NCI-H2227 treated with DMSO at 0.1 percent for 48 hours (cell line): ENCODE results near the gene FBRSL1.

Source experiments
- DNase-seq: peaks from one replicate; lab custom pipeline; 2025; lab: John Stamatoyannopoulos, UW

The FBRSL1 gene

DNA sequence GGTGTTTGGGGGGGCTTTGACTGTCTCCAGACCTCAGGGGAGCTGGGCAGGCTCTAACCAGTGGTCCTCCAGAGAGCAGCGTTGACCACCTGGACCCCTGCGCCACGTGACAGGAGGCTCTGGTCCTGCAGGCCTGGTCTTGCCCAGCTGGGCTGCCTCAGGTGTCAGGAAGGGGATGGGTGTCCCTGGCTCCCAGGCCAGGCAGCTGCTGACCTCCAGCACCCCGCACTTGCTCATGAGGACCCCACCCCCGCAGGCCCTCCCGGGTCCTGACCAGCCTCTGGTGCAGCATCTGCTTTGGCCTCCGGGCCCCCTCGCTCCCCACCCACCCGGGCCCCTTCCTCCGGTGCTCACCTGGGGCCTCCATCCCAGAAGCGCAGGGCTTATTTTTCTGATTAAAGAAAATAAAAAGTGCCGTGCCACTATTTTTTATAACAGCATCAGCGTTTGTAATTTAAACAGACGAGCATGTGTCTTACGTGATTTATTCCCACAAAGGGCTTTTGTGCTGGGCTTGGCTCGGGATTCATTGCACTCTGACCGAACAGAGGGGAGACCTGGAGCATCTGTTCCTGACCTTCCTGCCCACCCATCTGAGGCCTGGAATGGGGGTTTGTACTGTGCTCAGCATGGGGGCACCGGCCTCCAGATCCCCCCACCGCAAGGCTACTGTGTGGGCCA lies 21.7 kb downstream of the FBRSL1 start:
- no peak for DNase-seq

DNA sequence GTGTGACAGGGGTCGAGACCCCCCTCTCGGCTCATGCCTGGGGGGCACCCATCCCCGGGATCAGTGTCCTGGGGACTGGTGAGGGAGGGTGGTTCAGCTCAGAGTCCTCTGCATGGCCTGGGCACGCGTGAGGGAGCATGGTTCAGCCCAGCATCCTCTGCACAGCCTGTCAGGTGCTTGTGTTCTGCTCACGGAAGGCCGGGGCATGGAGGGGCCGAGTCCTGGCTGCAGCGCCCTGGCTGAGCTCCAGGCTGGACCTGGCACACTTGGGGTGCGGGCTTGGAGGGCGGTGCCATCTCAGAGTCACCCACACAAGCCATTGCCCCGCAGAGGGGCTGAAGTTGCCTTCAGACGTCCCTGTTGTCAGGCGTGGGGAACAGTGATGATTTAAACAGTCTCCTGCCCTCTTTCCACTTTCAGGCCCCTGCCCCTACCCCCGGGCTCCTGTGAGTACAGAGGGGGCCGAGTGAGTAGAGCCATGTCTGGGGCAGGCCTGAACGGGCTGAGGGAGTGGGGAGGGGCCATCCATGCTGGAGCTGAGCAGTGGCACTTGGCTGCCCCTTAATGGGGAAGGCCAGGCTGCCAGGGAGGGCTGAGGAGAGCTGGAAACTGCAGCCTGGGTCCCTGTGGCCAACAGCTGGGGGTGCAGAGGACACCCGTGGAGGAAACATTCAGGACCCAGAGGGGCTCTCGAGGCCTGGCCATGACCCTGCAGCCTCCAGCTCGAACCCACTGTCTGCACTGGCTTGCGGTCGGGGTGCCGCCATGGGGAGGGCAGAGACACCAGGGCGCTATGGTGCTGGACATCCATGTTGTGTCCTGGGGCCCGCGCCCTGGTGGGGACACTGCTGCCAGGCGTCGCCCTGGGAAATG lies 22.5 kb downstream of the FBRSL1 start:
- no peak for DNase-seq

DNA sequence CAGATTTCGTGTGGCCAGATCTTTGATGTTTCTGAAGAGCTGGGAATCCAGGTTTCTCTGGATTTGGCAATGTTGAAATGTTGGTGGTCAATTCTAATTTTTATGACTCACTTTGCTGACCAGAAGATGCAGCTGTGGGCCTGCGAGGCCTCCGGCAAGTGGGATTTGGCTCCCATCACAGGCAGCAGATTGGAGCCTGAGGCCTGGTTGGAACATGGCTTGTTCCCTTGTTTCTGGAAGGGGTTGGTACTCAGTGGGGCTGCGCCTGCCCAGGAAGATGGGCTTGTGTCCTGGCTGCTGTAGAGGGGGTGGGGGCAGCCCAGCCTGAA lies 23.1 kb downstream of the FBRSL1 start:
- DNase-seq, result no peak

DNA sequence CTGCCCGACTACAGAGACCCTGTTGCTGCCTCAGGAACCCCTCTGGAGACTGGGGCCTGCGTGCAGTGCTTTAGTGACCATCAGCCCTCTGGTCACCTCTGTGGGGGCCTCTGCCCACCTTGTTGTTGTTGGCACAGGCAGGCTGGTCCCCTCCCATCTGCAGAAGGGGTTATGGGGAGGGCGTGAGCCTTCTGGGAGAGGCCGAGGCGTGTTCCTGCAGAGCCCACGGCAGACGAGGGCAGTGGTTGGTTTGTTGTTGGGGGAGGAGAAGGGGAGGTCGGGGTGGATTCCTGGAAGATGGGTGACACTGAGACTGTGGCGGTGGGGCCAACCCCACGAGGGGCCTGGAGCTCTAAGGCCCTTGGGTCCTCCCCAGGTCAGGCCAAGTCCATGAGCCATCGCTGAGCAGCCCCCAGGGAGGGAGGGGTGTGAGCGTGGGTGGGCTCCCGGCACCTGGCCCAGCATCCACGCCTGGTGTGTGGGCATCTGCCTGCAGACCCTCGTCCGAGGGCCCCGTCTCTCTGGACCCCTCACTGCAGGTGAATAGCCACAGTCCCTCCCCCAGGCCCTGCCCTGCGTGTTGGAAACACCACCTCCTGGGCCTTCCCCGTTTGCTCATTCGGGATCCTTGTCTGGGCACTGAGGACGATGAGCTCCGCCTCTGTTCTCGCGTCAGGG lies 23.6 kb downstream of the FBRSL1 start:
- DNase-seq, result no peak

DNA sequence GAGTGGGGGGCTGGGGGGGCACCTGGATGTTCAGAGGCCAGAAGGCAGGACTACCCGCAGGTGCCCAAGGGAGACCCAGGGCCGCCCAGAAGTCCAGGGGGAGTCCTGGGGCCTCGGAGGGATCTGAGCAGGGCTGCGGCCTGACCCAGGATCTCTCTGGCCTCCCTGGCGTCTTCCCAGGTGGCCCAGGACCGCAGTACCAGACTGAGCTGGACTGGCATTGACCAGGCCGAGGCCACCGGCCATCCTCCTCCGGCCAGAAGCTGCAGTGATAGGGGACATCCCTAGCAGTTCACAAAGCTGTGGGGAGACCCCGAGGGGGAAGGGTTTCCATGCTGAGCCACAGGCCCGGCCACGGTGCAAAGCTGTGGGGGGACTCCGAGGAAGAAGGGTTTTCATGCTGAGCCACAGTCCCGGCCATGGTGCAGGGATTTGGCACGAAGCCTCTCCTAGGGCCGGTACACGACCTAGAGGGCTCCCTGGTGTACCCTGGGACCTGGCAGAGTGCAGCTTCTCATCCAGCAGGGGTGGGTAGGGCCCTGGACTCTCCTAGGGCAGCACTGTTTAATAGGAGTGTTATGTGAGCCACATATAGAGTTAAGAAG lies 24.4 kb downstream of the FBRSL1 start:
- DNase-seq, result no peak

DNA sequence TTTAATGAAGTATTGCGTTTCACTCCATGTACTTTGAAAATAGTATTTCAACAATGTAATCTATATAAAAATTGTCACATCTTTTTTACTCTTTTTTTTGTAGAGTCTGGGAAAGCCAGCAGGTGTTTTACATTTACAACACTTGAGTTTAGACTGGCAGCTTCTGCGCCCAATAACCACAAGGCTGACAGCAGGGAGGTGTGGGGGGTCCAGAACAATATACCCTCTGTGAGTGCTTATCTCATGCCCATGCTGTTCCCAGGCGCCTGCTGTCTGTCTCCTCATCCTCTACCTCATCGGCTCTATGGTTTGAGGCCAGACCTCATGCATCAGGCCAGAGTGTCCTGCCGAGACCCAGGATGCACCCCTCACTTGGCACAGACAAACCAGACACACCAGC lies 24.9 kb downstream of the FBRSL1 start:
- DNase-seq, result no peak

DNA sequence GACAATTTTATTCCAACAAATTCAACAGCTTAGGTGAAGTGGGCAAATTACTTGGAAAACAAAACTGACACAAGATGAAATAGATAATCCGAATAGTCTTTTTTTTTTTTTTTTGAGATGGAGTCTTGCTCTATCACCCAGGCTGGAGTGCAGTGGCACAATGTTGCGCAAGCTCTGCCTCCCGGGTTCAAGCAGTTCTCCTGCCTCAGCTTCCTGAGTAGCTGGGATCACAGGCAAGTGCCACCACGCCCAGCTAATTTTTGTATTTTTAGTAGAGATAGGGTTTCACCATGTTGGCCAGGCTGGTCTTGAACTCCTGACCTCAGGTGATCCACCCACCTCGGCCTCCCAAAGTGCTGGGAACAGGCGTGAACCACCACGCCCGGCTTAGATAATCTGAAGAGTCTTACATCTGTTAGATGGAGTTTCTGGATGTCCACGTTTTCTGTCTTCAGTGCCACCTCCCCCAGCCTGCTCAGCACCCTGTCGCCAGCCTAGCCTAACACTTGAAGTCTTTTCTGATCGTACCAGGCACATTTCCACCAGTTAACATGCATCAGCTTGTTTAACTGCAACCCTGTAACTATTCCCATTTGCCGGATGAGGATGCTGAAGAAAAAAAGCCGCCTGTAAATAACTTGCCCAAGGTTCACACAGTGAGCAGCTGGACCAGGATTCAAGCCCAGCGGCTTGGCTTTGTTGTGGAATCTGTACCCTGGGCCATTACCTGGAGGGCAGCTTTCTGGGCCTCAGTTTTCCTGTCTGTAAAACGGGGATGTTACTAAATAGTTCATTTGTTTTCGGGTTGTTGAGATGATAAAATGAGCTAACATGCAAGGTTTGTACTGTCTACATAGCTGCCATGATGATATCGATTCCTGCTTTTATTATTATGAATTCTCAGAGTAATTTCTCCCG lies 26.4 kb downstream of the FBRSL1 start:
- no peak for DNase-seq

DNA sequence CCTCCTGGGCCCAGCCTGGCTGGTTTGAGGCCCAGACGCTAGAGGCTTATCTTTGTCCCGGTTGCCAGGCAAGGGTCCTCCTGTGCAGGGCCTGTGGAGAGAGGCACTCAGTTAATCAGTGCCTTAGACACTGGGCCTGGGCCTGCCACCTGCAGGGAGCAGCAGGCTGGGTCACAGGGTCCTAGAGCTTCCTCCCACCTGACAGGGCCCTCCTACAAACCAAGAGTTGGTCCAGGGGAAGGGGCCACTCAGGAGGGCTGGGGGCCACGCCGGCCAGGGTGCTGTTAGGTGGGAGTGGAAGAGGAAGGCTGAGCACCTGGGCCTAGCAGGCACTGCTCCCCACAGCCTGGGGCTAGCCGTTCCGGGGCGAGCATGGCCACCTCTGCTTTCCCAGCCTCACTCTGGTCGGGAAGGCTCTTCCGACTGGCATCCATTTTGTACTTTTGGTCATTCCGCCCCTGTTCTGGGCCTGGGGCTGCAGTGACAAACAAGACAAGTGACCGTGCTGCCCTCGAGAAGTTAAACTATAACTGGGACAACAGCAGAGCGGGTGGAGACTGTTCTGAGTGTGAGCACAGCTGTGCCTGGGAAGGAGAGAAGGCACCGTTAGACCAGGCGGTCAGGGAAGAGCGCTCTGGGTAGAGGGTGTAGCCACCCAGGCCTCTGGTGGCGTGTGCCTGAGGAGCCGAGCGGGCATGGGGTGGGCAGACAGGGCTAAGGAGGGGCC lies 27.2 kb downstream of the FBRSL1 start:
- DNase-seq, result no peak

DNA sequence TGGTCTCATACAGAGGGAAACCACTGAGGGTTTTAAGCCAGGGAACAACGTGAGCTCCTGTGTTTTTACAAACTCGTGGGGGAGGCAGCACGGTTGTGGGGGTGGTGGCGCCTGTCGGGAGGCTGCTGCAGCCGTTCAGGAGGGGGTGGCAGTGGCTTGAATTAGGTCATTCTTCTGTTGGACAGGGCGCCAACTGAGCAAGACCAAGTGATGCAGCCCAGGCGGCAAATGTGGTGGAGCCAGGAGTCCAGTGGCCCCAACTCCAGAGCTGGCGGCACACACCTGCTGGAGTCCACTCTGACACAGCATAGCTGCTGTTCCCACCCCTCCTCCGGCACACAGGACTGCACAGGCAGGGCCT lies 27.8 kb downstream of the FBRSL1 start:
- DNase-seq, result no peak

DNA sequence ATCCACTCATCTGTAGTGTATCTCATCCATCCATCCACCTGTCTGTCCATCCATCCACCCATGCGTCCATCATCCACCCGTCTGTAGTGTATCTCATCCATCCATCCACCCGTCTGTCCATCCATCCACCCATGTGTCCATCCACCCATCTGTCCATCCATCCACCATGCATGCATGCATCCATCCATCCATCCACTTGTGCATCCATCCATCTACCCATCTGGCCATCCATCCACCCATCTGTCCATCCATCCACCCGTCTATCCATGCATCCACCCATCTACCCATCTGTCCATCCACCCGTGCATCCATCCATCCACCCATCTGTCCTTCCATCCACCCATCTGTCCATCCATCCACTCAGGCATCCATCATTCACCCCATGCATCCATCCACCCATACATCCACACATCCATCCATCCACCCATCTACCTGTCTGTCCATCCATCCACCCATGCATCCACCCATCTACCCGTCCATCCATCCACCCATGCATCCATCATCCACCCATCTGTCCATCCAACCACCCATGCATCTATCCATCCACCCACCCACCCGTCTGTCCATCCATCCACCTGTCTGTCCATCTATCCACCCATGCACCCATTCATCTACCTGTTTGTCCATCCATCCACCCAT lies 28.5 kb downstream of the FBRSL1 start:
- no peak for DNase-seq

DNA sequence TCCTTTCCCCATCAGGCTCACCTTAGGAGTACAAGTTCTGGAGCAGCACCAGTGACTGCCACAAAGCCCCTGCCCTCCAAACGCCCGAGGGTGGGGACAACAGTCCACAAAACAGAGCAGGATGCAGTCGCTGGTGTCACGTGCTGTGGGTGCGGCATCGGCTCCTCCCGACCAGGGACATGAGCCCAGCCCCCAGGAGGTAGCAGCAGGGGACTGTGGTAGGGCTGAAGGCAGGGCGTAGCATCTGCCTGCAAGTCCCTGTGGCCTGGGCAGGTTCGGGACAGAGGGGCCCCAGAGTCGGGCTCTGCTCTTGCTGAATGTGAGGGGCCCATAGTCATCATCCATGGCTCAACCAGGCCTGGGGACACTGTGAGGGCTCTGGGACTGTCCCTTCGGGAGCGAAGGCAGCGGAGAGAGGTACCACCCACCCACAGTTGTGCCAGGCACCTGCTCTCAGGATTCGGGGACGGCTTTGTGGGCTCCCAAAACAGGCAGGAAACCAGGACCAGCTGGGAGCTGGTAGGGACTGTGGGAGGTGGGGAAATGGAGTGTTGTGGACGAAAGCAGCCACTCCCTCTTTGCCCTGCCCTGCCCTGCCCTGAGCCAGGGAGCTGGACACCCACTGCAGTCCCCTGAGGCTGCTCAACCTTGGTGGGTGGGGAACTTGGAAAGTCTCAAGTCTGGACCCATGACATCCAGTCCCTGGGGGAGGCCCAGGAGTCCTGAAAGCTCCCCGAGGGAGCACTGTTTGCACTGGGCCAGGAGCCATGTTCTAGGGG lies 30.7 kb downstream of the FBRSL1 start:
- DNase-seq, result no peak

DNA sequence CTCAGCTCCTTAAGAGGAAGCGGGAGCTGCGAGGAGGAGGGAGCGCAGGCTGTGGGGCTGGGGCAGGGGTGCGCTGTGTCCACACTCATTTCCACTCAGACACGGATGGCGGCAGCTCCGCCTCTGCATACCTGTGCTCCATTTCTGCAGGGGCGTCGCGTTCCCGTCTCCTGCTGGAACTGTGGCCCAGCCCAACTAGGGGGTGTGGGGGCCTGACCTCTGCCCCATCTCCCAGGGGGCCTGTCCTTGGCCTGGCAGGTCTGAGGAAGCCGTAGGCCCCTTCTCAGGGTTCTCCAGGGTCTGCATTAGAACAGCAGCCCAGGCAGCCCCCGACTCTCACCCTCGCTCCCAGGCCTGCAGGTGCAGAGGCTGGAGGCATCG lies 31.2 kb downstream of the FBRSL1 start:
- DNase-seq, result no peak

DNA sequence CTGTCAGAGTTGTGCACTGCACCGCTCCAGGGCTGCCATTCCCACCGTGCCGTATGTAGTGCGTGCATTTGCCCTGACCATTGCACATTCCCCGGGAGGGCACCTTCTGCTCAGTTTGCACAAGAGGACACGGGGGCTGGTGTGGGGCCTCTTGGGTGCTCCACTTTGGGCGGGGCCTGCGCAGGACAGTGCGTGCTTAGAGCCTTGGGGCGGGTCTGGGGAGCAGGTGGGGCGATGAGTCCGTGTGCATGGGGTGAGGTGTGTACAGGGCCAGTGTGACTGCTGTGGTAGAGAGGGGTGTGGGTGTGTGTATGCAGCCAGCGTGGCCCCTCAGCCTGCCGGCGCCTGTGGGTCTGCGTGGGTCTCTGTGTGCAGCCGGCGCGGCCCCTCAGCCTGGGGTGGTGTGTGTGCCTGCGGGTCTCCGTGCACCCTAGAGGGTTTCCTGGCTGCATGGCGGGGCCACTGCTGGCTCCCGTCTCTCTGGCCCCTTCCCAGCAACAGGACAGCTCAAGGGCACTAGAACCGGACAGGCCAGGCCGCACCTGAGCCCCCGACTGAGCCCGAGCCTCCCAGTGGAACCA lies 31.9 kb downstream of the FBRSL1 start:
- no peak for DNase-seq

DNA sequence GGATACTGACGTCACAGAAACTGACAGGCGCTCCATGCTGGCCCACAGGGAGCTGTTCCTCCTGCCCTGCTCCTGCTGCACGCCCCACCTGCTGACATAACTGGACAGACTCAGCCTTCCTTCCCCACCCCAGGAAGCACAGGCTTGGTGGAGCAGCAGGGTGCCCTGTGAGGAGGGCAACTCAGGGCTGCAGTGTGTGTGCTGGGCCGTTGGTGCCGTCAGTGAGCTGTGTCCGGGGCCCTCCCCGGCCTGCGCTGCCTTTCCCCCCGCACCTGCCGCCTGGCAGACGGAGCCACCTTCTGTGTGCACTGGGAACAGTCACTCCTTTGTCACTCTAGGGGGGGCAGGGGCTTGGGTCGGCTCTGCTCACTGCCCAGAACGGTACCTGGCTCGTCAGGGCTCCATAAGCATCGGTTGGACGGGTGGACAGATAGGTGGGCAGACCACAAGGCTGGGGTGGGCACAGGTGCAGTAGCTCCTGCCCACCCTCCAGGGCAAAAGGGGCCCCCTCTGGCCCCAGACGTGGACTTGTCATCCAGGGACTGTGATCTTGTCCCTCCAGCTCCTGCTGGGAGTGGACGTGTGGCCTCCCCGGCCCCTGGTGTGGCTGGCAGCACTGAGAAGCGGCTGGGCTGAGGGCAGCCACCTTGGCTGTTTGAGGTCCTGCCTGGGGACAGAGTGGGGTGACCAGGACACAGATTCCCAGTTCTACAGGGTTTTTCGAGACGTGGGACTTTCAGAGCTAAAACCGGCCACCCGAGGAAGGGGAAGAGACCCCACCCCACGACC lies 32.8 kb downstream of the FBRSL1 start:
- DNase-seq, result no peak

DNA sequence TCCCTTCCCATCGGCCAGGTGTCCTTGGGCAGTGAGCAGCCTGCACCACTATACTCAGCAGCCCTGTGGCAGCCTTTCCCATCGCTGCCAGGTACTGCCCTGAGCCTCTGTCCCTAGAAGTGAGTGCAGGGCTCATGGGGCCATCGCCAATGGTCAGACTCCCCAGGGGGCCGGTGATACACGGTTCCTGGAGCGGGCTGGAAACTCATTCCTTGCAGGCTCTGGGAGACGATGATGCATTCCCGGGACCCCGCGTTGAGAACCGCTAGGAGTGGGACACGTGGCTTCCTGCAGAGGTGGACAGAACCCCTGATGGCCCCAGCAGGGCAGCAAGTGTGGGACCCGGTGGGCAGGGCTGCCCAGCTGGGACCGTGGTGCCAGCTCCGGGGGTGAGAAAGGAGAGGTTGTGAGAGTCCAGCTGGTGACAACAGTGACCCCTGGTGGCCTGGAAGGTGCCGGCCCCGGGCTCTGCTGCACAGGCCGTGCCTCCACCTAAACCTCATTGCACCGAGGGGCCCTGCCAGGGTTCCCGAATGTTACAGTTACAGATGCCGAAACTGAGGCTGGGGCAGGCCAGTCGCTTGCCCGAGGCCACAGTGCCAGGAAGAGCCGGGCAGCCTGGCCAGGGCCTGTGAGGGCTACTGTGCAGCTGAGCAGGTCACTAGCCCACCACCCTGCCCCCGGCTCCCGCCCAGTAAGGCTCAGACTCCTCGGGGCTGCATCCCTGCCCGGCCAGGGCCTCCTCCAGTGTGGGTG lies 33.8 kb downstream of the FBRSL1 start:
- DNase-seq, result no peak

DNA sequence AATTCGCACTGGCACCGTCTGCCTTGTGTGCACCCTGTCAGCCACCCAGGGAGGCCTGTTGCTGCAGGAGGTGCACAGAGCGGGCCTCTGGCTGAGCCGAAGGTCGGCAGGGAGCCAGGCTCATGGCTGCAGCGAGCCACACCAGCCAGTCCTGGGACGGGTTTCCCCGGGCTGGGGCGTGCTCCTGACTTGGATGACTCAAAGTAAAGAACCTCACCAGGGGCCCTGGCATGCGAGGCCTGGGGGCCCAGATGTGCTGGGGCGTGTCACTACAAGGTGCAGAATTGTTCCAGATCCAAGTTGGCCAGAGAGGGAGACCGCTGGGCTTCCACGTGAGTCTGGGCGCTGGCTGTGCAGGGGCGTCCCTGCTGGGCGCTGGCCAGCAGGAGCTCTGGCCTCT lies 34.5 kb downstream of the FBRSL1 start:
- no peak for DNase-seq

DNA sequence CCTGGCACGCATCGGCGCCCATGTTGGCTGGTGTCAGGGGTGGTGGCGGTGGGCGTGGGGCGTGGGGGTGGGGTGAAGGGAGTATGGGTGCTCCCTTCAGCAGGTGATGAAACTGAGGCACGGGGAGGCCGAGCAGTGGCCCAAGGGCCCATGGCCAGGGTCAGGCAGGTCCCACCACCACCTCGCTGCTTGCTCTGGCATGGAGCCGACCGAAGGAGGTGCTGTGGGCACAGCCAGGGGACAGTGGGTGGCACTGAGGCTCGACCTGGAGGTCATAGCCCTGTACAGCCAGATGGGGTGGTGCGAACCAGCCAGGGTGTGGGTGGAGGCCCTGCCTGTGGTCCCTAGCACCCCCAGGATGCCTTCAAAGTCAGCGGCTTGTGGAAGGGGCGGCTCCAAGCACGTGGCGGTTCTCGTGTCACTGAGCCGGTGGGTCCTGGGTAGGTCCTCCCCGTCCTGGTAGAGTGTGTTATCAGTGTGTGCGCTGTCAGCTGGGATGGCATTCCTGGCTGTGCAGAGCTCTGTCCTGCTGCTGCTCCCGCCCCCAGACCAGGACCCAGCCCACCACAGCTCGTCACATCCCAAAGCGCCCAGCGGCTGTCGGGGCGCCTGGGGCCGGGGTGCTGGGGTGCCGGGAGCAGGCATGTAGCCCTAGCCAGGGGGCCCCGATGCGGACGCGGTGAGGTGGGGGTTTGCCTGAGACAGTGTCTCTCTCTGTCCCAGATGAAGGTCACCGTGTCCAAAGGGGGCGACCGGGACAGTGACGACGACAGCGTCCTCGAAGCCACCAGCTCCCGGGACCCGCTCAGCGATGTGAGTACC lies 35.3 kb downstream of the FBRSL1 start:
- no peak for DNase-seq
